HL-60 (cell line): ENCODE results near the gene HEMK1.

Experiments
- GABPA ChIP-seq: IDR thresholded peaks from 2 replicates; pipeline ENCODE4 v1.6.1; 2012; ENCODE audit warnings: low read depth
- POLR2AphosphoS5 ChIP-seq: IDR thresholded peaks from 2 replicates; pipeline ENCODE4 v1.6.1; 2012; ENCODE audit warnings: low read depth
- SPI1 ChIP-seq: IDR thresholded peaks from 2 replicates; pipeline ENCODE4 v1.6.1; 2012; ENCODE audit warnings: low read depth, mild to moderate bottlenecking, borderline replicate concordance
- TF ChIP-seq, protein P1 (sequence below): IDR thresholded peaks from 2 replicates; pipeline ENCODE4 v1.6.1; 2012; ENCODE audit warnings: low read depth; ENCODE audit not compliant: insufficient replicate concordance
- TF ChIP-seq, protein P2 (sequence below): IDR thresholded peaks from one replicate; pipeline ENCODE4 v1.5.1; 2011; ENCODE audit warnings: low read length, control low read depth, inconsistent platforms; ENCODE audit not compliant: insufficient read depth

DNA sequence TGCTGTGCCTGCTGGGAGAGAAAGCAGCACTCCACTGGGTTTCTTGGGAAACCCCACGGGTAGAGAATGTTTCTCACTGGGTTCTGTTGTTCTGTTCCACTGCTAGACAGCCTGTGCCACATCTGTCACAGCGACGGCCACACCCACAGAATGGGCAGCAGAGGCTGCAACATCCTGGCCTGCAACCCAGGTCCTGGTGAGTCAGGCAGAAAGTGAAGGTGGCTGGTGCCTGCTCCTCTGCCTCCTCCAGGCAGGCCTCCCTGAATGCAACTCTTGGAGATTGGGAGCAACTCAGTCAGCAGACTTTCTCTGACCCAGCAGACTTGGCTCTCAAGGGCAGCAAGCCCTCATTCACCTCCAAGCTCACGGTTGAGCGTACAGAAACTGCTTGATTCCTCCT, 14.8 kb upstream of the HEMK1 start:
- TF ChIP-seq, protein P1, sequence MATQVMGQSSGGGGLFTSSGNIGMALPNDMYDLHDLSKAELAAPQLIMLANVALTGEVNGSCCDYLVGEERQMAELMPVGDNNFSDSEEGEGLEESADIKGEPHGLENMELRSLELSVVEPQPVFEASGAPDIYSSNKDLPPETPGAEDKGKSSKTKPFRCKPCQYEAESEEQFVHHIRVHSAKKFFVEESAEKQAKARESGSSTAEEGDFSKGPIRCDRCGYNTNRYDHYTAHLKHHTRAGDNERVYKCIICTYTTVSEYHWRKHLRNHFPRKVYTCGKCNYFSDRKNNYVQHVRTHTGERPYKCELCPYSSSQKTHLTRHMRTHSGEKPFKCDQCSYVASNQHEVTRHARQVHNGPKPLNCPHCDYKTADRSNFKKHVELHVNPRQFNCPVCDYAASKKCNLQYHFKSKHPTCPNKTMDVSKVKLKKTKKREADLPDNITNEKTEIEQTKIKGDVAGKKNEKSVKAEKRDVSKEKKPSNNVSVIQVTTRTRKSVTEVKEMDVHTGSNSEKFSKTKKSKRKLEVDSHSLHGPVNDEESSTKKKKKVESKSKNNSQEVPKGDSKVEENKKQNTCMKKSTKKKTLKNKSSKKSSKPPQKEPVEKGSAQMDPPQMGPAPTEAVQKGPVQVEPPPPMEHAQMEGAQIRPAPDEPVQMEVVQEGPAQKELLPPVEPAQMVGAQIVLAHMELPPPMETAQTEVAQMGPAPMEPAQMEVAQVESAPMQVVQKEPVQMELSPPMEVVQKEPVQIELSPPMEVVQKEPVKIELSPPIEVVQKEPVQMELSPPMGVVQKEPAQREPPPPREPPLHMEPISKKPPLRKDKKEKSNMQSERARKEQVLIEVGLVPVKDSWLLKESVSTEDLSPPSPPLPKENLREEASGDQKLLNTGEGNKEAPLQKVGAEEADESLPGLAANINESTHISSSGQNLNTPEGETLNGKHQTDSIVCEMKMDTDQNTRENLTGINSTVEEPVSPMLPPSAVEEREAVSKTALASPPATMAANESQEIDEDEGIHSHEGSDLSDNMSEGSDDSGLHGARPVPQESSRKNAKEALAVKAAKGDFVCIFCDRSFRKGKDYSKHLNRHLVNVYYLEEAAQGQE: no peak
- TF ChIP-seq SPI1 (no peak), POLR2AphosphoS5 (no peak), GABPA (no peak)
- TF ChIP-seq, protein P2, sequence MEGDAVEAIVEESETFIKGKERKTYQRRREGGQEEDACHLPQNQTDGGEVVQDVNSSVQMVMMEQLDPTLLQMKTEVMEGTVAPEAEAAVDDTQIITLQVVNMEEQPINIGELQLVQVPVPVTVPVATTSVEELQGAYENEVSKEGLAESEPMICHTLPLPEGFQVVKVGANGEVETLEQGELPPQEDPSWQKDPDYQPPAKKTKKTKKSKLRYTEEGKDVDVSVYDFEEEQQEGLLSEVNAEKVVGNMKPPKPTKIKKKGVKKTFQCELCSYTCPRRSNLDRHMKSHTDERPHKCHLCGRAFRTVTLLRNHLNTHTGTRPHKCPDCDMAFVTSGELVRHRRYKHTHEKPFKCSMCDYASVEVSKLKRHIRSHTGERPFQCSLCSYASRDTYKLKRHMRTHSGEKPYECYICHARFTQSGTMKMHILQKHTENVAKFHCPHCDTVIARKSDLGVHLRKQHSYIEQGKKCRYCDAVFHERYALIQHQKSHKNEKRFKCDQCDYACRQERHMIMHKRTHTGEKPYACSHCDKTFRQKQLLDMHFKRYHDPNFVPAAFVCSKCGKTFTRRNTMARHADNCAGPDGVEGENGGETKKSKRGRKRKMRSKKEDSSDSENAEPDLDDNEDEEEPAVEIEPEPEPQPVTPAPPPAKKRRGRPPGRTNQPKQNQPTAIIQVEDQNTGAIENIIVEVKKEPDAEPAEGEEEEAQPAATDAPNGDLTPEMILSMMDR: no peak
